ENCODE data around the gene PSAPL1.

Gene PSAPL1

DNA sequence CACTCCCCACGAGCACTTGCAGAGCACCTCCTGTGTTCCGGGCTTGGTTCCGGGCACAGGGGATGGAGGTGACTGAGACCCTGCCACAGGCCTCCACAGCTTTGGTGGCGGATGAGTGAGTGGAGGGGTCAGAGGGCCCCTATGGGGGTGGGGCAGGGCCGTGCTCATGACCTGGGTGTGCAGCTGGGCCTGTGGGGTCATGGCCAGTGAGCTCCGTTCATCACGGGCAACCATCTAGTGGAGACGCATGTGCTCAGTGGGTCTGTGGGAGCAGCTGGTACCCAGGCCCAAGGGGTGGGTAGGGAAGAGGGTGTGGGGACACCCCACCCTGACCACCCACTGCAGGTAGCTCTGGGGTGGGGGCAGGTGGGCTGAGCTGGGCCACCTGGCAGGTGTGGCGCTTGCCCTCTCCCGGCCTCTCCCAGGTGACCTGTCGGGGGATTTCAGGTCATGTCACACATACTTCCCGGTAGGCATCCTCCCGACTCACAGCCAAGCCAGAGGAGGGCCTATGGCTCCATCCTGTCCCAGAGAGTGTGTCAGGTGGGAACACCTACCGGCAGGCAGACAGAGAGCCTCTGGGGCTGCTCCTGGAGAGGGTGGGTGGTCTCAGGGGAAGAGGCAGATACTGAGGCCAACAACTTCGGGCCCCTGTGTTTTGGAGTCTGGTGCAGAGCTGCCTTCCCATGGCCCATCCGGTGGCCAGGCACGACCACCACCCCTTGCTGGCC lies 3.6 kb downstream of the PSAPL1 start:
- DNase-seq (ENCODE audit: low read depth), result no peak

DNA sequence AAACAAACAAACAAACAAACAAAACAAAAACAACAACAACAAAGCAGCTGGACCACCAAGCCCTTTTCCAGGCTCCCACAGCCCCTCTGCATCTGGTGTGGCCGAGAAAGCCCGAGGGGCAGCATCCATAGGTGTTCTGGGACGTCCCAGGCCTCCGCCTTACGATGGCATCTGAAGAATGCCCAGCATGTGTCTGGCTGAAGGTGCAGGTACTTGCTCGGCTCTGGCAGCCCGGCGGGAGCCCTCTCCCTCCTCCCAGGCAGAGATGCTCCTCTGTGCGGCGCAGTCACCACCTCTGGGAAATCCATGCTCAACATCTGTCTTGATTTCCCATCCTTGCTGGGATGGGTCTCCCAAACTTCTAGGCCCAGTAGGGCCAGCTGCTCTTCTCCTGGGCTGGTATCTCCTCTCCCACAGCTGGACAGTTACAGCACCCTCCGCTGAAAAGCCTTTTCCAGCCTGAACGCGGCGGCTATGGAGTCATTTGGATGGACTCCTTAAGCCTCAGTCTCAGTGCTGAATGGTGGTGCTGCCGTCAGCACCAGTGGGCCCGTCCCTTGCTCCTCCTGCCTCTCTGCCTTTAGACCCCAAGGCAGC lies 4.3 kb downstream of the PSAPL1 start:
- DNase-seq (ENCODE audit: low read depth), result no peak

DNA sequence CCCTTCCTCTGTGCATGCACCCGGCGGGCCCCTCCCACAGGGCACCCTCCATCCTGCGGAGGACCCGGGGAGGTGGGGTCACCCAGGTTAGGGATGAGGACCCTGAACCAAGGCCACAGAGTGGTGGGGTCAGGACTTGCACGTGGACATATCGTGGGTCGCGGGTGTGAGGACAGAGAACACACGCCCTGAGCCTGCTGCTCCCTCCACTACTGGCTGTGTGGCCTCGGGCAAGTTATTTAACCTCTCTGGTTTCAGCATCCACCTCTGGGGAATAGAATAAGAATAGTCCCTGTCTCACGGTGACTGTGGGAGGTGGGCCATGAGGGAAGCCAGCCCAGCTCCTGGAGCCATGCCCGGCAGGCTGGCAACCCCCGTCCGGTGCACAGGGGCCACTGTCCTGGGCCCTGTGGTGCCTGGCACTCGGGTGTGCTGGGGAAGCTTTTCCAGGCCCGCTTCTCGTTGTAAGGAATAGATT lies 5.1 kb downstream of the PSAPL1 start:
- DNase-seq (ENCODE audit: low read depth), result no peak

DNA sequence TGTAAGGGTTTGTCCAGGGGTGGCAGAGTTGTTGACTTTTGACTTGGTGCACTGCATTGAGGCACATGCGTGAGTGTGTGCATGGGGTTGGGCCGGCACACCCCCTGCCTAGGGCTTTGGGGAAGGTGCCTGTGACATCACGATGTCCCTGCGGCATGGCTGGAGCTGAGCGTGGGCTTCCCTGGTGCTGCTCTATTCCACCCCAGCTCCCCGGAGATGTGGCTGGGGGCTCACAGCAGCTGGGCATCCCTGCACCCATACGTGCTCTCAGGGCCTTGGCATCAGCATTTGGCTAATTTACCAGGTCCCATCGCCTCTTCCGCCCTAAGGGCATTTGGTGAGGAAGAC lies 5.7 kb downstream of the PSAPL1 start:
- no peak for DNase-seq (ENCODE audit: low read depth)

DNA sequence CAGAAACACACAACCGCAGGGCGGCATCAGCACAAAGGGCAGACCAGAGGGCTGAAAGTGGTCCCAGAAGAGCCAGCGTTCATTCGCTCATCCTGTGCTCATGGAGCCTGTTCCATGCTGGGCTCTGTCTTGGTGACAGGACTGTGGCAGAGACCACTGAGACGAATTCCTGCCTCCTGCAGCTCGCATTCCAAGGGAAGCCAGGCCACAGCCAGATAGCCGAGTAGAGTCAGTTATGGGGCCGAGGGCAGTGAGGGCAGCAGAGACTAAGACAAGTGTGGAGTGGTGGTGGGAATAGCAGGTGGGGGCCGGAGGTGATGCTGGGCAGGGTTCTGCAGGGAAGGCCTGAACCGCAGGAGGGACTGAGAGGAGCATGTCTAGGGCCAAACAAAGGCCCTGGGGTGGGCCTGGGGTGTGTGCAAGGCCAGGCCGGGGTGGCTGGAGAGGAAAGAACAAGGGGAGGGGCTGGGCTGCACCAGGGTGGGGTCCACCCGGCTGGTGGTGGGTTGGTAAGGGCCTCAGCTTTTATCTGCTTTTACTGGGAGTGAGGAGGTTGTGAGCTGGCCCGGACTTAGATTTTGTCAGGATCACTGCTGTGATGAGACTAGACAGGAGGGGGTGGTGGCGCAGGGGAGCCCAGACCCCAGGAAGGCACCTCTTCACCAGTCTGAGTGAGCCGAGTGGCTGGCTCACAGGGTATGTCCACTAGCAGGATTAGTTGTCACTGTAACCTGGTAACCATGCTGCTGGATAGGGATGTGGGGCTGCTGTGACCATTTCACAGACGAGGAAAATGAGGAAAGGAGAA lies 6.3 kb downstream of the PSAPL1 start:
- no peak for DNase-seq (ENCODE audit: low read depth)

DNA sequence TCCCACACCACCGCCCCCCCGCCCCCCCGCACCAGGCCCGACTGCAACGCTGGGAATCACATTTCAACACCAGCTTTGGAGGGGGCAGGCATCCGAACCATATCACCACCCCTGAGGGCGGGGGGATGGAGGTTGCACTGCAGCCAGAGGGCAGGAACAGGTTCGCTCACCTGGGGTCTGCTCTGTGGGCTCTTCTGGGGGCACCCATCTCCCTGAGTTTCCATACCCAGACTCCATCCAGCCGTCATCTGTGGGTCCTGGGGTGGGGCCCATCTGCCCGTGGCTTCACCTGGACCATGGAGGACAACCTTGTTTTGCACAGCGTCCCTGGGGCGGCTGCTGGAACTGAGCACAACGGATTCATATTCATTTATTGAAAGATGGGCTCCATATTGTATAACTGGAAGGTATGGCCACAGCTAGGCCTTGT lies 6.9 kb downstream of the PSAPL1 start:
- no peak for DNase-seq (ENCODE audit: low read depth)

DNA sequence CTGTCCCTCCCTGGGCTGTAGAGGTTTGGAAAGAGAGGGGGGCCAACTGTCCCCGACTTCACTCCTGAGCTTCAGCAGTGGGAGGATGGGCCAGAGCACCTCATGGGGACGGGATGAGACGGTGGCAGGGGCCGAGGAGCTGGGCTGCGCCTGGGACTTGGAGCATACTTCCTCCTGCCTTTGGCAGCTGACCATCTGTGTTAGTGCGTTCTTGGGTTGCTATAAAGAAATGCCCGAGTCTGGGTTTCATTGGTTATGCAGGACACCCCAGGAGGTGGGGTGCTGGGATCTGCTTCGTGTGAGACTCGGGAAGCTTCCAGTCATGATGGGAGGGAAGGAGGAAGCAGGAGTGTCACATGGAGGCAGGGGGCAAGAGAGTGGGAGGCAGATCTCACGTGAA lies 7.4 kb downstream of the PSAPL1 start:
- no peak for DNase-seq (ENCODE audit: low read depth)

DNA sequence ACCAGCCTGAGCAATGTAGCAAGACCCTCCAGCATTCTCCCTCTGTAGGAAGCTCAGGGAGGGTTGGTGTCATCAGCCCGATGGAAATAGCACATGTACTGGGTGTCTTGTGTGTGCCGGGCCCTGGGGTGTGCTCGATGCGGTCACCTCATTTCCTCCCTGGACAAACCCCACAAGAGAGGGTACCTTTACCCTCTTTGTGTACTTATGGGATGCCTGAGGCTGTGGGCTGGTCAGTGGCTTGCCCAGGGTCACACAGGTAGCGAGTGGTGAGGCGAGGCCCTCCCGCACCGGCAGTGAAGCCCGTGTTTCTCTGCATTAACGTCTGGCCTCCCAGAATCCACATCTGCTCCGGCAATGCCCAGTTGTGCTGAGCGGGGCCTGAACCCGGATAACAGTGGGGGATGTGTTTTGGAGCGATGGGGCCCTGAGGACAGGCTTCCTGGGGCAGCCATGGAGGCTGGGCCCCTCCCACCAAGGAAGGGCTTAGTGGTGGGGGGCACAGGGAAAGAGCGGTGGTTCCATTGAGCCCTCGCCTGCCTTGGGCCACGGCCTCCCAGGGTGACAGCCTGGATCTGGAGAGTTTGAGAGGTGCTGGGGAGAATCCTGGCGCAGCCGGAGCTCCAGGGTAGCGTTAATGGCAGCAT lies 8.1 kb downstream of the PSAPL1 start:
- DNase-seq (ENCODE audit: low read depth), result no peak

DNA sequence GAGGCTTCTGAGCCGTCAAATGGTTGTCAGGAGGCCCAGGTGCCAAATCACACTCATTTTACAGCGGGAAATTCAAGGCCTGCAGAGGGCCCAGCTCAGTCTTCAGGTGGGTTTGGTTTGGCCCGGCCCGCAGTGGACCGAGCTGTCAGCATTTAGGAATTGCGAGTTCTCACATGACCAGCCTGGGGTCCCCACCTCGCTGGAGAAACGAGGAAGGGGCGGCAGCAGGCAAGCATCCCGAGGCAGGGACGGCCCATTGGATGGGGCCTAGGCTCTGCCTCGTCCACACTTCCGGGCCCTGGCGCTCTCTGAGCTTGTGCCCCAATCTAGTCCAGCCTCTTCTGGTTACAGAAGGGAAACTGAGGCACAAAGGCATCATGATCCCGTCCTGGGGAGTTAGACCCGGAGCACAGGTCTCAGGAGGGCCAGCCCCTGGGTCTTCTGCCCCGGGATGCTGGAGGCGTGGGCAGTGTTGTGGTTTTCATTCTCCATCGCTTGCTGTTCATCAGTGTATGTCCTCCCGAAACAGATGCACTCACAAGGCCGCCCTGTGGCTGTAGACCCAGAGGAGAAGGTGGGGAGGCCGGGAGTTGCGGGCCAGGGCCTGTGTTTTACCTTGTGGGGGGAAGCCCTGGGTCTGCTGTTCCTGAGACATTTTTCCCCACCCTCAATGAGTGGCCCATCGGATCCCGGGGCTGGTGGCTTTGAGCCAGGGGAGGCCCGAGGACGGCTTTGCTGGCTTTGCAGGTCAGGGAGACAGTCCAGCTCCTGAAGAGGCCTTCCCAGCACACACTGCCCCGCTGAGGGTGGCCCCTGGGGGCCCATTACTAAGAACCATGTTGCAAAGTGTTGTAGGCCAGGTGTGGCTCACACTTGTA lies 8.9 kb downstream of the PSAPL1 start:
- no peak for DNase-seq (ENCODE audit: low read depth)

DNA sequence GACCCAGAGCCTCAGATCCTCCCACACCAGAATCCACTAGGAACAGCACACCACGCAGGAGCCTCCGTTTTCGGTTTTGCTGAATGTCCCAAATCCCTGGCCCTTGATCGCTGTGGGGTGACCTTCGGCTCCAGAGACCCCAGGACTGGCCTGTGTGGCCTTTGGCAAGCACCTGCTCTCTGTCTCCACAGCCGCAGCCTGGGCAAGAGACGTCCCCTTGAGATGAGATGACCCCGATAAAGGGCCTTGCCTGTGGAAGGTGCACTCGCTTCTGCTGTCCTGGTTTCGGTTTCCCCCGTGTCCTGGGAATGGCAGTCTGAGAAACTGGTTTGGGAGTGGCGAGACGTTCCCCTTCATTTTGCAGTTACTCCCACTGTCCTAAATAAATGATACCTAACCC lies 9.6 kb downstream of the PSAPL1 start:
- DNase-seq (ENCODE audit: low read depth), result no peak

DNA sequence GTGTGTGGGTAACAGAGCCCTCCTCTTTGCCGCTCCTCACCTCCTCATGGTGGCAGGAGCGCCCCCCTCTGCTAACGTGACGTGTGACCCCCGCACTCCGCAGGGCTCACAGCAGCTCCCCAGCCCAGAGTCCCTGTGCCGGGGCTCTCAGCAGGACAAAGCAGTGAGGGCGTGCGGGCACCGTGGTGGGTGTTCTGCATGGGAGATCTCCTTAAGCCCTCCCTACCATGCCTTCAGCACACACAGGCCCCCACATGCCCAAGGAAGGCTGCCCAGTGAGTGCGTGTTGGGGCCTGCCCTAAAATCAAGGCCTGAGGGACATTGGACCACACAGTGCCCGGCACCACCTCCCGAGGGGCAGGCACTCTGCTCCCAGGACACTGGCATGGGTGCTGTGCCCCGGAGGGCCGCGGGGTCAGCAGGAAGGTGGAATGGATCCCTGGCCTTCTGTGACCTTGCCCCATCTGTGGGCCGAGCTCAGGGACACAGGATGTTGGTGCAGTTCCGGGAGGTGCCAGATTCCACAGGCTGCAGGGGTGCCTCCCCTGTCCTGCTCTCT lies 10.1 kb downstream of the PSAPL1 start:
- no peak for DNase-seq (ENCODE audit: low read depth)

DNA sequence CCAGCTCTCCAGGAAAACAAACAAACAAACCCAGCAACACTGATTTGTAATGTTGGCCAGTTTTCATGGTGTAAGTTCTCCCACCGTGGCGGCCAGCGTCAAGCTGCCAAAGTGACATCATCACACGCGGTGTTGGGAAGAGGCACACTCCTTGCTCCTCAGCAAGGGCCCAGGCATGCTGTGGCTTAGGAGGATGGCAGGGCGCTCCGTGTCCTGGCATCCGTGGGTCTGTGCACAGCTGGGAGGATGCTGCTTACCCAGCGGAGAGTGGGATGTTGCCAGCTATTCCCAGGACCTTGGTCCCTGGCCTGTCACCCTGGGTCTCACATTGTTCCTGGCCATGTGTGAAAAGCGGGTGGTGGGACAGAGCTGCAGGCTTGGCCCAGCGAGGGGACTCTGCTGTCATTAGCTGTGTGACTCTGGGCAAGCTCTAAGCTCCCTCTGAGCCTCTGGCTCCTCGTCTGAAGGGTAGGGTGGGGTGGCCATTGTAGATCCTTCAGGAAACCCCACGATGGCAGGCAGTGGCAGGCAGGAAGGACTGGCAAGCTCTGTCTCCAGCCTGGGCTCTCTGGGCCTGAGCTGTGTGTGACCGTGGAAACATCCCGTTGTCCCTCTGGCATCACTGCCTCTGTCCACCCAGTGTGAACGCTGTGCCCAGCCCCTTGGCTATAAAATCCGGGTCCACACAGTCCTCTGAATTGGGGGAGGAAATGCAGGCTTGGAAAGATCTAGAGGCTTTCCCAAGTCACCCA lies 10.8 kb downstream of the PSAPL1 start:
- no peak for DNase-seq (ENCODE audit: low read depth)

DNA sequence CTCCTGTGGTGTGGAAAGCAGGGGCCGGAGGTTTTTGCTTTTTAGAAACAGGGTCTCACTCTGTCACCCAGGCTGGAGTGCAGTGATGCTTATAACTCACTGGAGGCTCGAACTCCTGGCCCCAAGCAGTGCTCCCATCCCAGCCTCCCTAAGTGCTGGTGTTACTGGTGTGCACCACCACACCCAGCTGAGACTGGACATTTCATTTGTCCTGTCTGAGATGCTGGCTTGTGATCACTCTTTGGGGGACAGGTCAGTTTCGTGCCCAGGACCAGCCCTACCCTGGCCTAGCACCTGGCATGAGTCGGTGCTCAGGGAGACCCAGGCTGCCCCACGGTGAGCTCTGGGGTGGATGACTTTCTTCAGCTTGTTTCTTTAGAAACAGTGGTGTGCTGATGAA lies 11.3 kb downstream of the PSAPL1 start:
- no peak for DNase-seq (ENCODE audit: low read depth)

DNA sequence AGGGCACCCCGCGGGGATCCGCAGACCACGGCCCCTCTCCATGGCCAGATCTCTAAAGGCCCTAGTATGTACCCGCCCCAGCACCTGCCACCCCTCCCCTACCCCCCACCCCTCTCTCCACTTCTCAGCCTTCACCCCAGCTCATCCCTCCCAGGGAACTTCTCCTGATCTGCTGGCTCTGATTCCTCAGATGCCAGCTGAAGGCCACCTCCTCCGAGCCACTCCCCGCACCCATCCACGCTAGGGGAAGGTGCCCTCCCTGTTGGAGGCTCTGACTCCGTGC lies 11.9 kb downstream of the PSAPL1 start:
- DNase-seq (ENCODE audit: low read depth), result no peak

DNA sequence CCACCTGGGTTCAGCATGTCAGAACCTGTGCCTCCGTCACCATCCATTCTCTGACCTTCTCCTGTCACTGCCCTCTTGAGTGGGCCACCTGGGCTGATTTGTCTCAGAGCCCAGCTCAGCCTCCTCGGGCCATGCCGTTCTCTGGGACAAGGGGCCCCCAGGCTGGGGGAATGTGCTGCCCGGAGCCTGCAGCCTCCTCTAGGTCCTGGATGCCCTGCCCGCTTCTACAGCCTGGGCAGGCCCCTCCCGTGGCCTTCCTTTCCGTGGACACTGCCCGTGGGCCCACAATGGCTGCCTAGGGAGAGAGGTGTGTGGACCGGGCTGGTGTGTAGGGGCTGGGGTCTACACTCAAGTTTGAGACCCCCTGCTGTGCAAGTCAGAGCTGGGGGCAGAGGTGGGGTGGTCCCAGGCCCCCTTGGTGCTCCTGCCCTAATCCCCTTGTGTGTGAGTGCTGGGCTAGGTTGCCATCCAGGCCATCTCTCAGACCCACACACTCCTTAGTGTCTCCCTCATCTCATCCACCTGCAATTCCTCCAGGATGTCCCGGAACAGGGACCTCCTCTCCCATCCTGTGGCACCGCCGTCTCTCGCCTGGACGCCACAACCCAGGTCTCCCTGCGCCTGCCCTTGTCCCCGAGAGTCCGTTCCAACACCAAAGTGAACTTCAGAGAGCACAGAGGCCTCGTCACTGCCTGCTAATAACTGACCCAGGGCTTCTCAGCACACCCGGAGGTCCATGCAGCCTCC lies 12.4 kb downstream of the PSAPL1 start:
- no peak for DNase-seq (ENCODE audit: low read depth)

DNA sequence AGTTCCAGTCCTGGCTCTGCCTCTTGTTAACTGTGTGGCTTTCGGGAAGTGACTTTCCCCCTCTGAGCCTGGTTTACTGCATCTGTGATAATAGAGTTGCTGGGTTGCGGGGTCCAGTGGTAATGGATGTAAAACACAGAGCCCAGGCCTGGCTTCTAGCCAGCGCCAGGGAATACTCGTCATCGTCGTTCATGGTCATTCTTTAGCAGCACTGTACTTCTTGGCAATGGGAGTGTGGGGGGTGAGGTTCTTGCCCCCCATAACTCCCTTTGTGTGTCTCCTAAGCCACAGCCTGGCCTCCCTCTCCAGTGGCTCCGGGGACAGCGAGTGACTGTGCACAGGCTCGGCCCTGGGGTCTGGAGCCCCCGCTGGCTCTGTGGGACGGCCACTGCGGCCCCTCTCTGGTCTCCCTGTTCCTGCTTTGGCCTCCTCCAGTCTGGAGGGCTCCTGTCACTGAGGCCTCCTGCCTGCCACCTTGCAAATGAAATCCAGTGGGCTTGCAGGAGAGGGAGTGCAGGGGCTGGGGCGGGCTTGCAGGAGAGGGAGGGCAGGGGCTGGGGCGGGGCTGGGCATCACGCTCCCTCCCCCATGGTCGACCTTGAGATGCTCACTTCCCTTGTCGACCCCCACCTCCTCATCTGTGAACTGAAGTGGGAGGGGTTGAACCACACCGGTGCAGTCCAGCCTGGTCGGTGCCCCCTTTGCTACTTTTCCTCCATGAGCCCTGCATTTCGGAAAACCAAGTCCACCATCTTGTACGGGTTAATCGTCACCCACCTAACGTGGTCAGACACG lies 13.2 kb downstream of the PSAPL1 start:
- no peak for DNase-seq (ENCODE audit: low read depth)

DNA sequence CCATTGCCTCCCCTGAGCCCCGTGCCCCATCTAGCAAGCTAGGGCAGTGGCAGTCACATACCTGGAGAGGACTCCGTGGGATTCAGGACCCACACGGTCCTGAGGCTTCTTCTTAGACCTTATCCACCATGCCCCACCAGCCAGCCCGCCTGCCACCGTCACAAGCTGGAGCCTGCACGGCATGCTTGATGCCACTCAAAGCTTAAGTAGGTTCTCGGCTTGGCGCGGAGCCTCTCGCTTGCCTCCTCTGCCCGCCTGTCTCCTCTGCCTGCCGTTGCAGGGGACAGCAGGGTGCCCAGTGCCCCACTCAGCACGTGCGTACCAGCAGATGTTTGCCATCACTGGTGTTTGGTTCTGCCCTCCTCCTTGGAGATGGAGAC lies 14.1 kb downstream of the PSAPL1 start:
- no peak for DNase-seq (ENCODE audit: low read depth)

DNA sequence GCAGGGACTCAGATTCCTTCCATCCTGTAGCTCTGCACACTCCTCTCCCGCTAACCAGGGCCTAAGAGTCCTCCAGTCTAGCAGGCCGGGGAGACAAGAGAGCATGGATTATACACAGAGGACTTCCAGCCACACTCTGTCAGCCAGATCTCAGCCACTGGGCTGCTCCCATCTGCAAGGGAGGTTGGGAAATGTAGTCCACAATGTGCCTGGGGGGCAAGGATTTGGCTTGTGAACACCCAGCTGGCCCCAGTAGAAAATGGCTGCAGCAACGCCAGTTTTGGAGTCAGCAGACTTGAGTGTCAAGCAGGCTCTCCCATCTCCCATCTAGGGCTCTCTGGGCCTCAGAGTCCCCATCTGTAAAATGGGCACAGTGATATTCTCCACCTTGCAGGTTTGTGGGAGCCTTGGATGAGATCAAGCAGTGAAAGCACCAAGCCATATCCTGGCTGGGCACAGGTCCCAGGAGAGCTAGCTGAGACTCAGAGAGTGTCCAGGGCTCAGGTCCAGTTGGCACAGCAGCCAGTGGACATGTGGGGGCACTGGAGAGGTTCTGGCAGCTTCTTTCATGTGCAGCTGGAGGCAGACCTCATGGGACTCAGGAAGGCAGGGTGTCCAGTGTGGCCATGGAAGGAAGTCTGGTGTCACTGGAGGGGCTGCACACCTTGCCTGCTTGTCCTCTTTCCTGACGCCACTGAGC lies 14.6 kb downstream of the PSAPL1 start:
- no peak for DNase-seq (ENCODE audit: low read depth)
